HCT116 (cell line): ENCODE measurements around the gene RFX2. TPM values are rescaled to one million over a fixed set of nuclear protein-coding genes. Genes with fewer than 3 reads are reported as not detected.

Source experiments
- ATAC-seq: fragments of 200-7000 bp; cut with Tn5 transposase; 2 replicates; pipeline ENCODE4 v1.9.1; 2020; ENCODE audit warnings: mild to moderate bottlenecking, moderate library complexity
- BruUV-seq: library from RNA; stranded (reverse); fragments of 400-500 nt; replicated peaks from 2 replicates; lab custom pipeline; 2021; lab: Mats Ljungman, UMichigan
- CTCF ChIA-PET: fragments of 300-600 bp; sonication (Branson Sonifier 250); formaldehyde crosslinking; loops from one replicate; lab custom pipeline; 2021; ENCODE audit warnings: antibody characterized with exemption; lab: Charles Lee
- POLR2A ChIA-PET: fragments of 300-600, 350-600 bp; sonication (Branson Sonifier 250); formaldehyde crosslinking; loops from one replicate; lab custom pipeline; 2021; ENCODE audit warnings: antibody characterized with exemption; lab: Charles Lee
- RAD21 ChIA-PET, 2 experiments: fragments of 300-600 bp; sonication (Branson Sonifier 250); formaldehyde crosslinking; loops; one replicate each; lab custom pipeline; 2023; ENCODE audit warnings: low total read pairs in 2 of 2; ENCODE audit not compliant: uncharacterized antibody in 2 of 2, unreplicated experiment in 2 of 2, low non-redundant PET in 1 of 2; lab: Charles Lee
- DNase-seq: peaks from one replicate; pipeline ENCODE4 v3.0.0-alpha.2; 2010; ENCODE audit warnings: low read depth, low spot score
- H2AFZ ChIP-seq: fragments of 200-600 bp; shearing (Covaris generic), sonication (generic); 2 replicates; pipeline ENCODE4 v1.6.1; 2017; ENCODE audit warnings: low read depth, mixed run types, mixed read lengths, antibody characterized with exemption, low read length; ENCODE audit not compliant: poor library complexity, severe bottlenecking
- H3K27ac ChIP-seq: 2 replicates; pipeline ENCODE4 v1.5.1; 2012; ENCODE audit warnings: low read depth, low read length
- H3K27me3 ChIP-seq: fragments of 200-600 bp; sonication (generic); 2 replicates; pipeline ENCODE4 v1.6.1; 2016; ENCODE audit warnings: mixed run types, low read length, mixed read lengths; ENCODE audit not compliant: insufficient read depth
- H3K36me3 ChIP-seq, 2 experiments: fragments of 200-500 bp in 1 of 2; fragments of 200-600 bp in 1 of 2; sonication (Bioruptor generic) in 1 of 2; sonication (generic) in 1 of 2; 2 replicates each; pipeline versions ENCODE4 v1.5.1 to v1.6.1; 2014 to 2016; ENCODE audit warnings: low read length in 2 of 2, inconsistent platforms in 1 of 2, mixed read lengths in 1 of 2, mixed run types in 1 of 2; ENCODE audit not compliant: insufficient read depth in 2 of 2, control insufficient read depth in 1 of 2
- H3K4me1 ChIP-seq, 2 experiments: fragments of 200-600 bp in 1 of 2; sonication (generic) in 1 of 2; 2 replicates each; pipeline versions ENCODE4 v1.5.1 to v1.6.1; 2012 to 2017; ENCODE audit warnings: low read length in 2 of 2, inconsistent platforms in 1 of 2, mild to moderate bottlenecking in 1 of 2, mixed read lengths in 1 of 2, mixed run types in 1 of 2, moderate library complexity in 1 of 2; ENCODE audit not compliant: insufficient read depth in 2 of 2, control insufficient read depth in 1 of 2
- H3K4me2 ChIP-seq: fragments of 200-600 bp; sonication (generic); 2 replicates; pipeline ENCODE4 v1.6.1; 2017; ENCODE audit warnings: mixed run types, low read length, mixed read lengths
- H3K4me3 ChIP-seq, 2 experiments: fragments of 200-600 bp in 1 of 2; sonication (generic) in 1 of 2; replicated peaks in 1 of 2; 2 replicates each; pipeline ENCODE4 v1.5.1; 2011 to 2016; ENCODE audit warnings: low read length in 2 of 2, control low read depth in 1 of 2, low read depth in 1 of 2, mild to moderate bottlenecking in 1 of 2, mixed read lengths in 1 of 2, mixed run types in 1 of 2
- H3K79me2 ChIP-seq: fragments of 200-600 bp; sonication (generic); 2 replicates; pipeline ENCODE4 v1.6.1; 2017; ENCODE audit warnings: mild to moderate bottlenecking, mixed run types, low read length, moderate library complexity, mixed read lengths; ENCODE audit not compliant: insufficient read depth
- H3K9ac ChIP-seq: fragments of 200-600 bp; sonication (generic); 2 replicates; pipeline ENCODE4 v1.6.1; 2016; ENCODE audit warnings: low read length, mixed read lengths
- H3K9me2 ChIP-seq: fragments of 200-600 bp; sonication (generic), shearing (Covaris generic); 2 replicates; pipeline ENCODE4 v1.6.1; 2017; ENCODE audit warnings: mixed run types, mild to moderate bottlenecking, moderate library complexity; ENCODE audit not compliant: insufficient read depth
- H3K9me3 ChIP-seq, 2 experiments: fragments of 200-500 bp in 1 of 2; fragments of 200-600 bp in 1 of 2; sonication (Bioruptor generic) in 1 of 2; sonication (generic) in 1 of 2; 2 replicates each; pipeline ENCODE4 v1.6.1; 2014 to 2017; ENCODE audit warnings: low read length in 2 of 2, mixed read lengths in 2 of 2, inconsistent platforms in 1 of 2, low read depth in 1 of 2, mild to moderate bottlenecking in 1 of 2, mixed run types in 1 of 2, moderate library complexity in 1 of 2; ENCODE audit not compliant: control insufficient read depth in 1 of 2, insufficient read depth in 1 of 2
- H4K20me1 ChIP-seq: fragments of 200-600 bp; sonication (generic), shearing (Covaris generic); 2 replicates; pipeline ENCODE4 v1.6.1; 2017; ENCODE audit warnings: mixed run types, mild to moderate bottlenecking, moderate library complexity; ENCODE audit not compliant: insufficient read depth
- EGR1 ChIP-seq: IDR thresholded peaks from 2 replicates; pipeline ENCODE4 v1.6.1; 2012; ENCODE audit warnings: low read depth
- FOSL1 ChIP-seq: IDR thresholded peaks from 2 replicates; pipeline ENCODE4 v1.6.1; 2012; ENCODE audit warnings: low read depth
- JUND ChIP-seq: IDR thresholded peaks from 2 replicates; pipeline ENCODE4 v1.6.1; 2012
- POLR2A ChIP-seq: IDR thresholded peaks from 2 replicates; pipeline ENCODE4 v1.7.0; 2011; ENCODE audit warnings: borderline replicate concordance; ENCODE audit not compliant: insufficient read depth, insufficient read length; ENCODE audit errors: extremely low read depth
- RAD21 ChIP-seq: IDR thresholded peaks from 2 replicates; pipeline ENCODE4 v1.6.1; 2012; ENCODE audit warnings: low read depth, mild to moderate bottlenecking
- SP1 ChIP-seq: IDR thresholded peaks from 2 replicates; pipeline ENCODE4 v1.6.1; 2012; ENCODE audit warnings: low read depth
- TCF7L2 ChIP-seq: IDR thresholded peaks from 2 replicates; pipeline ENCODE4 v1.7.0; 2011; ENCODE audit warnings: borderline replicate concordance, inconsistent platforms; ENCODE audit not compliant: insufficient read depth, insufficient read length; ENCODE audit errors: extremely low read depth
- YY1 ChIP-seq: IDR thresholded peaks from 2 replicates; pipeline ENCODE4 v1.6.1; 2011; ENCODE audit warnings: low read length, low read depth, moderate library complexity, mild to moderate bottlenecking; ENCODE audit not compliant: insufficient replicate concordance; ENCODE audit errors: extremely low read depth
- ZFX ChIP-seq: fragments of 450-650 bp; IDR thresholded peaks from 2 replicates; pipeline ENCODE4 v1.6.1; 2017
- intact Hi-C: fragments of 100-400 bp; cut with micrococcal nuclease; formaldehyde crosslinking; loops from 2 replicates; pipeline ENCODE4 v1.10.0; 2022
- total RNA-seq: library from RNA; stranded (reverse); gene quantifications from one replicate; pipeline ENCODE4 v1.2.1, GENCODE V29; 2021; ENCODE audit not compliant: unreplicated experiment
- TF ChIP-seq, protein P1 (sequence below): IDR thresholded peaks from 2 replicates; pipeline ENCODE4 v1.6.1; 2011; ENCODE audit warnings: mild to moderate bottlenecking, low read length, moderate library complexity; ENCODE audit not compliant: insufficient replicate concordance; ENCODE audit errors: extremely low read depth
- TF ChIP-seq, protein P2 (sequence below): IDR thresholded peaks from 2 replicates; pipeline ENCODE4 v1.6.1; 2012
- TF ChIP-seq, protein P3 (sequence below), 3 experiments: fragments of 200-600 bp in 1 of 3; sonication (generic) in 1 of 3; IDR thresholded peaks in 2 of 3; conservative IDR thresholded peaks in 1 of 3; 2 replicates each; pipeline ENCODE4 v1.5.1; 2012 to 2017; ENCODE audit warnings: low read depth in 2 of 3, low read length in 2 of 3, antibody characterized with exemption in 1 of 3, borderline replicate concordance in 1 of 3, control low read depth in 1 of 3, mild to moderate bottlenecking in 1 of 3, mixed read lengths in 1 of 3, mixed run types in 1 of 3, moderate library complexity in 1 of 3; ENCODE audit not compliant: insufficient read depth in 1 of 3

RFX2 gene
- total RNA-seq, 1 experiment from 2014 or later, result 13.7 TPM

DNA sequence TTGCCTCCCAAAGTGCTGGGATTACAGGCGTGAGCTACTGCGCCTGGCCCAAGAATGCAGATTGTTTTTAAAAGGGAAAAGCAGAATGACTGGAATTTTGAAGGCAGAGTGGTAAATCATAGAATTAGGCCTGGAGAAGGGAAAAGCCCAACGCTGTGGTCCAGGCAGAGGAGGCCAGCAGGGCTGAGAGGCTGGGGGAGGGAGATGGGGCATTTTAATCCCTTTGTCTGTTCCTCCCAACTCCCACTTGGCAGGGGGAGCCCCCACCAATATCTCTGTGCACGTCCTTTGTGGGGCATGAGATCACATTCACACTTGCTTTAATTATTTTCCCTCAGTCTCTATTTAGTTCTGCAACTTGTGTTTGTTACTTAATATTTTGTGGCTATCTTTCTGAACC, 77.9 kb downstream of the RFX2 start:
- no peak overlapping the region for H3K4me3 ChIP-seq
- DNase-seq (no peak), ATAC-seq (no peak)
- H3K9me3 ChIP-seq, result no peaks in the 10 kb centered on the region
- ChIA-PET POLR2A (no interaction called here), RAD21 (no interaction called here), CTCF (no interaction called here)
- H4K20me1 ChIP-seq, result no peaks in the 10 kb centered on the region
- intact Hi-C loops, result no loop called here
- peaks cover 0 to 4% of the 10 kb centered on the region in 2 experiments; a peak in 1 of 4 replicates for H3K36me3 ChIP-seq
- no peaks in the 10 kb centered on the region for H3K79me2 ChIP-seq
- H3K9me2 ChIP-seq, result no peaks in the 10 kb centered on the region
- H2AFZ ChIP-seq, result no peak overlapping the region
- H3K27me3 ChIP-seq, result no peaks in the 10 kb centered on the region
- no peak overlapping the region for H3K4me2 ChIP-seq
- no TSS peak for BruUV-seq
- H3K4me1 ChIP-seq, result no peaks in the 10 kb centered on the region
- H3K9ac ChIP-seq, result no peak overlapping the region
- TF ChIP-seq, protein P1, sequence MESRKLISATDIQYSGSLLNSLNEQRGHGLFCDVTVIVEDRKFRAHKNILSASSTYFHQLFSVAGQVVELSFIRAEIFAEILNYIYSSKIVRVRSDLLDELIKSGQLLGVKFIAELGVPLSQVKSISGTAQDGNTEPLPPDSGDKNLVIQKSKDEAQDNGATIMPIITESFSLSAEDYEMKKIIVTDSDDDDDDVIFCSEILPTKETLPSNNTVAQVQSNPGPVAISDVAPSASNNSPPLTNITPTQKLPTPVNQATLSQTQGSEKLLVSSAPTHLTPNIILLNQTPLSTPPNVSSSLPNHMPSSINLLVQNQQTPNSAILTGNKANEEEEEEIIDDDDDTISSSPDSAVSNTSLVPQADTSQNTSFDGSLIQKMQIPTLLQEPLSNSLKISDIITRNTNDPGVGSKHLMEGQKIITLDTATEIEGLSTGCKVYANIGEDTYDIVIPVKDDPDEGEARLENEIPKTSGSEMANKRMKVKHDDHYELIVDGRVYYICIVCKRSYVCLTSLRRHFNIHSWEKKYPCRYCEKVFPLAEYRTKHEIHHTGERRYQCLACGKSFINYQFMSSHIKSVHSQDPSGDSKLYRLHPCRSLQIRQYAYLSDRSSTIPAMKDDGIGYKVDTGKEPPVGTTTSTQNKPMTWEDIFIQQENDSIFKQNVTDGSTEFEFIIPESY, result no peak
- no peak for TF ChIP-seq POLR2A
- TF ChIP-seq YY1, result no peak
- no peak overlapping the region for H3K27ac ChIP-seq

DNA sequence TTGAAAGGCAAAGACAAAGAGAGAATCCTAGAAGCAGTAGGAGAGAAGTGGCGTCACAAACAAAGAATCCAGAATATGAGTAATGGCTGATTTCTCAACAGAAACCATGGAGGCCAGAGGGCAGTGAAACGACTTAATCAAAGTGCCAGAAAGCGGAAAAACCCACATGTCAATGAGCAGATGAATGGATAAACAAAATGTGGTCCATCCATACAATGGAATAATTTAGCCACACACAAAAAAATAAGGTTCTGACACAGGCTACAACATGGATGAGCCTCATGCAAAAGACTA, 80.1 kb downstream of the RFX2 start:
- DNase-seq (no peak), ATAC-seq (no peak)
- intact Hi-C loops, result no loop called here
- H3K9me3 ChIP-seq, result no peaks in the 10 kb centered on the region
- CTCF ChIA-PET, result no interaction called here
- no peak overlapping the region for H3K9ac ChIP-seq
- peaks cover 0 to 4% of the 10 kb centered on the region in 2 experiments; a peak in 1 of 4 replicates for H3K36me3 ChIP-seq
- no TSS peak for BruUV-seq
- H3K4me3 ChIP-seq, result no peak overlapping the region
- no peaks in the 10 kb centered on the region for H4K20me1 ChIP-seq
- H2AFZ ChIP-seq, result no peak overlapping the region
- no peaks in the 10 kb centered on the region for H3K4me1 ChIP-seq
- POLR2A ChIA-PET, result no interaction called here
- no peaks in the 10 kb centered on the region for H3K79me2 ChIP-seq
- H3K27me3 ChIP-seq, result no peaks in the 10 kb centered on the region
- RAD21 ChIA-PET, result no interaction called here
- H3K27ac ChIP-seq, result no peak overlapping the region
- no peak overlapping the region for H3K4me2 ChIP-seq
- H3K9me2 ChIP-seq, result no peaks in the 10 kb centered on the region
- TF ChIP-seq, protein P1, result no peak
- no peak for TF ChIP-seq TCF7L2
- TF ChIP-seq, protein P2, sequence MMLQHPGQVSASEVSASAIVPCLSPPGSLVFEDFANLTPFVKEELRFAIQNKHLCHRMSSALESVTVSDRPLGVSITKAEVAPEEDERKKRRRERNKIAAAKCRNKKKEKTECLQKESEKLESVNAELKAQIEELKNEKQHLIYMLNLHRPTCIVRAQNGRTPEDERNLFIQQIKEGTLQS, result no peak
- TF ChIP-seq JUND, result no peak
- TF ChIP-seq RAD21, result no peak
- no peak for TF ChIP-seq EGR1
- TF ChIP-seq POLR2A, result no peak
- no peak for TF ChIP-seq FOSL1
- TF ChIP-seq, protein P3, sequence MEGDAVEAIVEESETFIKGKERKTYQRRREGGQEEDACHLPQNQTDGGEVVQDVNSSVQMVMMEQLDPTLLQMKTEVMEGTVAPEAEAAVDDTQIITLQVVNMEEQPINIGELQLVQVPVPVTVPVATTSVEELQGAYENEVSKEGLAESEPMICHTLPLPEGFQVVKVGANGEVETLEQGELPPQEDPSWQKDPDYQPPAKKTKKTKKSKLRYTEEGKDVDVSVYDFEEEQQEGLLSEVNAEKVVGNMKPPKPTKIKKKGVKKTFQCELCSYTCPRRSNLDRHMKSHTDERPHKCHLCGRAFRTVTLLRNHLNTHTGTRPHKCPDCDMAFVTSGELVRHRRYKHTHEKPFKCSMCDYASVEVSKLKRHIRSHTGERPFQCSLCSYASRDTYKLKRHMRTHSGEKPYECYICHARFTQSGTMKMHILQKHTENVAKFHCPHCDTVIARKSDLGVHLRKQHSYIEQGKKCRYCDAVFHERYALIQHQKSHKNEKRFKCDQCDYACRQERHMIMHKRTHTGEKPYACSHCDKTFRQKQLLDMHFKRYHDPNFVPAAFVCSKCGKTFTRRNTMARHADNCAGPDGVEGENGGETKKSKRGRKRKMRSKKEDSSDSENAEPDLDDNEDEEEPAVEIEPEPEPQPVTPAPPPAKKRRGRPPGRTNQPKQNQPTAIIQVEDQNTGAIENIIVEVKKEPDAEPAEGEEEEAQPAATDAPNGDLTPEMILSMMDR (IDR thresholded peaks at IDR 0.05 in 2 of 3, conservative IDR thresholded peaks at IDR 0.05 in 1 of 3; ENCODE audit: borderline replicate concordance in 1 of 3, insufficient read depth in 1 of 3, low read depth in 2 of 3, low read length in 2 of 3), result no peak
- no peak for TF ChIP-seq SP1
- TF ChIP-seq ZFX, result no peak
